Neural progenitor cell (in vitro differentiated cells): ENCODE data around the gene NFKBIE. TPM values are rescaled to one million over a fixed set of nuclear protein-coding genes. Genes with fewer than 3 reads are reported as not detected.

Source experiments
- DNase-seq: peaks from one replicate; pipeline ENCODE4 v3.0.0-alpha.2; 2016; ENCODE audit warnings: low spot score
- H2AFZ ChIP-seq: fragments of 200-600 bp; sonication (generic); replicated peaks from 2 replicates; pipeline ENCODE4 v1.6.1; 2016; ENCODE audit warnings: antibody characterized with exemption
- H3F3A ChIP-seq: fragments of 200-600 bp; sonication (generic); 2 replicates; pipeline ENCODE4 v1.6.1; 2016; ENCODE audit warnings: antibody characterized with exemption, low read depth
- H3K27ac ChIP-seq: fragments of 200-600 bp; sonication (generic); 2 replicates; pipeline ENCODE4 v1.5.1; 2016; ENCODE audit warnings: mild to moderate bottlenecking
- H3K27me3 ChIP-seq: fragments of 200-600 bp; sonication (generic); 2 replicates; pipeline ENCODE4 v1.6.1; 2016; ENCODE audit warnings: mild to moderate bottlenecking, moderate library complexity
- H3K36me3 ChIP-seq: fragments of 200-600 bp; sonication (generic); 2 replicates; pipeline ENCODE4 v1.5.1; 2016
- H3K4me1 ChIP-seq: fragments of 200-600 bp; sonication (generic); 2 replicates; pipeline ENCODE4 v1.6.1; 2016; ENCODE audit warnings: mixed run types
- H3K4me2 ChIP-seq: fragments of 200-600 bp; sonication (generic); 2 replicates; pipeline ENCODE4 v1.6.1; 2016
- H3K4me3 ChIP-seq: fragments of 200-600 bp; sonication (generic); 2 replicates; pipeline ENCODE4 v1.5.1; 2016
- H3K79me2 ChIP-seq: fragments of 200-600 bp; sonication (generic); 2 replicates; pipeline ENCODE4 v1.6.1; 2016; ENCODE audit warnings: low read depth
- H3K9ac ChIP-seq: fragments of 200-600 bp; sonication (generic); 2 replicates; pipeline ENCODE4 v1.6.1; 2016
- H3K9me3 ChIP-seq: fragments of 200-600 bp; sonication (generic); 2 replicates; pipeline ENCODE4 v1.5.1; 2016; ENCODE audit warnings: low read depth
- H4K20me1 ChIP-seq: fragments of 200-600 bp; sonication (generic); 2 replicates; pipeline ENCODE4 v1.6.1; 2016; ENCODE audit warnings: low read depth
- H3K27ac Mint-ChIP-seq: 3 replicates; pipeline ENCODE4 v1.8.0; 2021; ENCODE audit warnings: mixed read lengths
- H3K27me3 Mint-ChIP-seq: 2 replicates; pipeline ENCODE4 v1.8.0; 2022; ENCODE audit warnings: low read depth, mild to moderate bottlenecking, inconsistent platforms, moderate library complexity, mixed read lengths; ENCODE audit not compliant: insufficient read depth
- H3K36me3 Mint-ChIP-seq: 3 replicates; pipeline ENCODE4 v1.8.0; 2021; ENCODE audit warnings: mixed read lengths
- H3K4me1 Mint-ChIP-seq: 3 replicates; pipeline ENCODE4 v1.8.0; 2021; ENCODE audit warnings: mixed read lengths
- H3K4me3 Mint-ChIP-seq: 3 replicates; pipeline ENCODE4 v1.8.0; 2021; ENCODE audit warnings: mild to moderate bottlenecking, moderate library complexity, mixed read lengths
- H3K9me3 Mint-ChIP-seq: 3 replicates; pipeline ENCODE4 v1.8.0; 2020; ENCODE audit warnings: mixed read lengths
- CTCF ChIP-seq: fragments of 200-600 bp; sonication (generic); IDR thresholded peaks from 2 replicates; pipeline ENCODE4 v1.5.1; 2017; ENCODE audit warnings: antibody characterized with exemption, mild to moderate bottlenecking
- EZH2 ChIP-seq: fragments of 200-600 bp; sonication (generic); IDR thresholded peaks from 2 replicates; pipeline ENCODE4 v1.6.1; 2017; ENCODE audit warnings: antibody characterized with exemption, mild to moderate bottlenecking, moderate library complexity
- EZH2phosphoT487 ChIP-seq: fragments of 200-600 bp; sonication (generic); IDR thresholded peaks from 2 replicates; pipeline ENCODE4 v1.6.1; 2017; ENCODE audit warnings: antibody characterized with exemption
- total RNA-seq: library from RNA; depleted of rRNA; stranded (reverse); fragments of >200 nt; gene quantifications from 2 replicates; pipeline ENCODE4 v1.2.3, GENCODE V29; 2015; ENCODE audit warnings: low replicate concordance

The NFKBIE gene
- total RNA-seq, 1 donor from 2014 or later = 5.1 TPM

- Mint-ChIP-seq H3K9me3 (no peaks in the 10 kb centered on the region), H3K27ac (peak overlapping the region; percentile 40), H3K27me3 (peaks cover 11% of the 10 kb centered on the region), H3K4me3 (peak overlapping the region; percentile 89), H3K36me3 (peaks cover 5% of the 10 kb centered on the region), H3K4me1 (peaks cover 46% of the 10 kb centered on the region)
- peak overlapping the region; percentile 58 for H3K4me2 ChIP-seq
- no peak overlapping the region for H2AFZ ChIP-seq
- H3K36me3 ChIP-seq = no peaks in the 10 kb centered on the region
- no peaks in the 10 kb centered on the region for H4K20me1 ChIP-seq
- H3K4me1 ChIP-seq = peaks cover 30% of the 10 kb centered on the region
- peaks cover 28% of the 10 kb centered on the region for H3F3A ChIP-seq
- H3K79me2 ChIP-seq = no peaks in the 10 kb centered on the region
- H3K4me3 ChIP-seq = no peak overlapping the region
- DNase-seq = no peak
- no peak overlapping the region for H3K9ac ChIP-seq
- H3K27me3 ChIP-seq = peaks cover 37% of the 10 kb centered on the region
- no peaks in the 10 kb centered on the region for H3K9me3 ChIP-seq
- no peak overlapping the region for H3K27ac ChIP-seq
- TF ChIP-seq EZH2phosphoT487 (no peak), CTCF (no peak), EZH2 (no peak)
Observed at GRCh38 chr6:44271406-44271723, 6.0 kb upstream of the NFKBIE start.

DNA sequence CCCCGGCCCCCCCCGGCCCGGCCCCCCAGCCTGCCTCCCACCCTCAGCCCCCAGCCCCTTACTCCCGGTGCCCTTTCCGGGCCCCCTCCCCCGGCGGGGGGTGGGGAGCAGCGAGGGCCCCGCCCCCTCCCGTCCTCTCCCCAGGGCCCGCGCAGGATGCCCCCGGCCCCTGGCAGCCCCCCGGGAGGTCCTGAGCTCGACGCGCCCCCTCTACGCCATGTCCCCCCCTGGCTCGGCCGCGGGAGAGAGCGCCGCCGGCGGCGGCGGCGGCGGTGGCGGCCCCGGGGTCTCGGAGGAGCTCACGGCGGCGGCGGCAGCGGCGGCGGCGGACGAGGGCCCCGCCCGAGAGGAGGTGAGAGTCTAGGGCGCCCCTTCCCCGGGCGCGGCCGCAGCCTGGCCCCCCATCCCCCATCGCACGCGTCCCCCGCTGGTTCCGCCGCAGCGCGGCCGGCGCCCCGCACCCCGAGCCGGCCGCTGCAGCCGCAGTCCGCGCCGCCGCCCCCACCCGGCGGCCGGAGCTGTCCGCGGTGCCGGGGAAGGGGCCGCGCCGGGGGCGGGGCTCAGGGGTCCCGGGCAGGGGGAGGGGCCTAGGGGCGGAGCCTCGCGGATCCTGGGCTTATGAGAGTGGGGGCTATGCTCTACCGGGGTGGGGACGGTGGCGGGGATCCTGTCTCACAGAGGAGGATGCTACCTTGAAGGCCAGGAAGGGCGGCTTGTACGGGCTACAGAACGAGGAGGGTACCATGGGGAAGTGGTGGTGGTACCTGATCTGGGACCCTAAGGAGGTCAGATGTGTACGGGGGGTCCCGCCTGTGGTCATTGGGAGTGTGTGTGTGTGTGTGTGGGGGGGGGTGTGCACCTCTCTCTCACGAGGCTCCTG lies 5.4 kb upstream of the NFKBIE start:
- Histone ChIP-seq H3K36me3 (no peaks in the 10 kb centered on the region), H2AFZ (no peak overlapping the region), H3F3A (peaks cover 28% of the 10 kb centered on the region), H3K4me2 (peak overlapping the region; percentile 91), H3K4me1 (peaks cover 30% of the 10 kb centered on the region), H3K27me3 (peaks cover 31% of the 10 kb centered on the region), H3K9ac (no peak overlapping the region), H3K79me2 (no peaks in the 10 kb centered on the region), H3K27ac (no peak overlapping the region), H4K20me1 (no peaks in the 10 kb centered on the region), H3K4me3 (peak overlapping the region; percentile 64), H3K9me3 (no peaks in the 10 kb centered on the region)
- TF ChIP-seq EZH2phosphoT487 = no peak
- TF ChIP-seq CTCF = peak; percentile 12
- no peak for TF ChIP-seq EZH2
- Mint-ChIP-seq H3K27ac (no peak overlapping the region), H3K4me1 (peaks cover 51% of the 10 kb centered on the region), H3K36me3 (peaks cover 5% of the 10 kb centered on the region), H3K4me3 (peak overlapping the region; percentile 89), H3K9me3 (no peaks in the 10 kb centered on the region), H3K27me3 (peaks cover 11% of the 10 kb centered on the region)
- peak; percentile 90 for DNase-seq

- peaks cover 30% of the 10 kb centered on the region for H3K4me1 ChIP-seq
- H3K9me3 ChIP-seq = no peaks in the 10 kb centered on the region
- H3K27ac ChIP-seq = no peak within 1 kb of the TSS
- no peak within 1 kb of the TSS for H3K9ac ChIP-seq
- peak; percentile 53 for DNase-seq
- no peaks in the 10 kb centered on the region for H4K20me1 ChIP-seq
- H3F3A ChIP-seq = peaks cover 28% of the 10 kb centered on the region
- peaks cover 5% of the 10 kb centered on the region for H3K36me3 Mint-ChIP-seq
- no peaks in the 10 kb centered on the region for H3K36me3 ChIP-seq
- peaks cover 24% of the 10 kb centered on the region for H3K27me3 ChIP-seq
- H3K27ac Mint-ChIP-seq = peak within 1 kb of the TSS; percentile 25
- peak within 1 kb of the TSS; percentile 89 for H3K4me3 Mint-ChIP-seq
- no peaks in the 10 kb centered on the region for H3K79me2 ChIP-seq
- H3K9me3 Mint-ChIP-seq = no peaks in the 10 kb centered on the region
- H3K27me3 Mint-ChIP-seq = peaks cover 11% of the 10 kb centered on the region
- peak within 1 kb of the TSS; percentile 91 for H3K4me2 ChIP-seq
- no peak for TF ChIP-seq EZH2
- TF ChIP-seq CTCF = no peak
- TF ChIP-seq EZH2phosphoT487 = no peak
- peak within 1 kb of the TSS; percentile 64 for H3K4me3 ChIP-seq
- no peak within 1 kb of the TSS for H2AFZ ChIP-seq
- peaks cover 53% of the 10 kb centered on the region for H3K4me1 Mint-ChIP-seq
Observed at GRCh38 chr6:44269921-44270525, 4.7 kb upstream of the NFKBIE start, which contains the start of gene TMEM151B. Gene TMEM151B, plus strand, starts transcription at chr6:44270450. Its CDS starts 293 bp downstream, at chr6:44270743.
